Lower leg skin (tissue), 3 donors: ENCODE results near the gene CCNQ.

Source experiments
- CTCF ChIP-seq, 3 donors: fragments of 450-650 bp; IDR thresholded peaks; one replicate each; pipeline ENCODE4 v1.5.1; 2016; ENCODE audit warnings: antibody characterized with exemption in 3 of 3, mild to moderate bottlenecking in 3 of 3, moderate library complexity in 2 of 3
- POLR2A ChIP-seq, 2 donors: fragments of 450-650 bp; IDR thresholded peaks; one replicate each; pipeline ENCODE4 v1.6.1; 2016 to 2017; ENCODE audit warnings: antibody characterized with exemption in 2 of 2, mild to moderate bottlenecking in 1 of 2, moderate library complexity in 1 of 2

- TF ChIP-seq CTCF (IDR thresholded peaks at IDR 0.05) (no peak), POLR2A (IDR thresholded peaks at IDR 0.05) (no peak)
Observed at GRCh38 chrX:153588021-153588781, 10.7 kb downstream of the CCNQ start.
